Endothelial cell (in vitro differentiated cells): ENCODE data around the gene TEN1. TPM values are rescaled to one million over a fixed set of nuclear protein-coding genes. Genes with fewer than 3 reads are reported as not detected.

ENCODE experiments used
- DNase-seq: peaks from one replicate; pipeline ENCODE4 v3.0.0; 2021; ENCODE audit warnings: low spot score
- H3K27ac Mint-ChIP-seq: one replicate; pipeline ENCODE4 v1.8.0; 2021; ENCODE audit warnings: mixed read lengths, inconsistent platforms; ENCODE audit not compliant: unreplicated experiment
- H3K27me3 Mint-ChIP-seq: one replicate; pipeline ENCODE4 v1.8.0; 2021; ENCODE audit warnings: mild to moderate bottlenecking, moderate library complexity, mixed read lengths, inconsistent platforms; ENCODE audit not compliant: unreplicated experiment
- H3K36me3 Mint-ChIP-seq: one replicate; pipeline ENCODE4 v1.8.0; 2021; ENCODE audit warnings: mild to moderate bottlenecking, low read depth, mixed read lengths, inconsistent platforms; ENCODE audit not compliant: unreplicated experiment
- H3K4me1 Mint-ChIP-seq: one replicate; pipeline ENCODE4 v1.8.0; 2021; ENCODE audit warnings: mild to moderate bottlenecking, mixed read lengths, inconsistent platforms; ENCODE audit not compliant: unreplicated experiment
- H3K4me3 Mint-ChIP-seq: one replicate; pipeline ENCODE4 v1.8.0; 2021; ENCODE audit warnings: mild to moderate bottlenecking, mixed read lengths, inconsistent platforms; ENCODE audit not compliant: unreplicated experiment
- H3K9me3 Mint-ChIP-seq: one replicate; pipeline ENCODE4 v1.8.0; 2021; ENCODE audit warnings: mixed read lengths, inconsistent platforms; ENCODE audit not compliant: unreplicated experiment
- total RNA-seq: library from RNA; stranded (reverse); fragmentation: NEBNext Ultra II Directional; extraction: Animal tissue kit (Norgen Biotek cat#: 25700); gene quantifications from one replicate; pipeline ENCODE4 v1.2.1, GENCODE V29; 2021; ENCODE audit not compliant: unreplicated experiment
- TF ChIP-seq, protein P1 (sequence below): fragments of 200-600 bp; sonication (generic); IDR thresholded peaks from one replicate; pipeline ENCODE4 v1.5.0; 2021; ENCODE audit warnings: antibody characterized with exemption; ENCODE audit not compliant: unreplicated experiment

The TEN1 gene
- total RNA-seq, 1 donor from 2014 or later = 22.6 TPM

- Mint-ChIP-seq H3K4me1 (peaks cover 37% of the 10 kb centered on the region), H3K36me3 (peaks cover 6% of the 10 kb centered on the region), H3K27me3 (peaks cover 3% of the 10 kb centered on the region), H3K9me3 (no peaks in the 10 kb centered on the region), H3K4me3 (peak overlapping the region; percentile 29), H3K27ac (no peak overlapping the region)
- TF ChIP-seq, protein P1, sequence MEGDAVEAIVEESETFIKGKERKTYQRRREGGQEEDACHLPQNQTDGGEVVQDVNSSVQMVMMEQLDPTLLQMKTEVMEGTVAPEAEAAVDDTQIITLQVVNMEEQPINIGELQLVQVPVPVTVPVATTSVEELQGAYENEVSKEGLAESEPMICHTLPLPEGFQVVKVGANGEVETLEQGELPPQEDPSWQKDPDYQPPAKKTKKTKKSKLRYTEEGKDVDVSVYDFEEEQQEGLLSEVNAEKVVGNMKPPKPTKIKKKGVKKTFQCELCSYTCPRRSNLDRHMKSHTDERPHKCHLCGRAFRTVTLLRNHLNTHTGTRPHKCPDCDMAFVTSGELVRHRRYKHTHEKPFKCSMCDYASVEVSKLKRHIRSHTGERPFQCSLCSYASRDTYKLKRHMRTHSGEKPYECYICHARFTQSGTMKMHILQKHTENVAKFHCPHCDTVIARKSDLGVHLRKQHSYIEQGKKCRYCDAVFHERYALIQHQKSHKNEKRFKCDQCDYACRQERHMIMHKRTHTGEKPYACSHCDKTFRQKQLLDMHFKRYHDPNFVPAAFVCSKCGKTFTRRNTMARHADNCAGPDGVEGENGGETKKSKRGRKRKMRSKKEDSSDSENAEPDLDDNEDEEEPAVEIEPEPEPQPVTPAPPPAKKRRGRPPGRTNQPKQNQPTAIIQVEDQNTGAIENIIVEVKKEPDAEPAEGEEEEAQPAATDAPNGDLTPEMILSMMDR = no peak
- DNase-seq = no peak
Observed at GRCh38 chr17:75976175-75976848, 2.7 kb upstream of the TEN1 start.

DNA sequence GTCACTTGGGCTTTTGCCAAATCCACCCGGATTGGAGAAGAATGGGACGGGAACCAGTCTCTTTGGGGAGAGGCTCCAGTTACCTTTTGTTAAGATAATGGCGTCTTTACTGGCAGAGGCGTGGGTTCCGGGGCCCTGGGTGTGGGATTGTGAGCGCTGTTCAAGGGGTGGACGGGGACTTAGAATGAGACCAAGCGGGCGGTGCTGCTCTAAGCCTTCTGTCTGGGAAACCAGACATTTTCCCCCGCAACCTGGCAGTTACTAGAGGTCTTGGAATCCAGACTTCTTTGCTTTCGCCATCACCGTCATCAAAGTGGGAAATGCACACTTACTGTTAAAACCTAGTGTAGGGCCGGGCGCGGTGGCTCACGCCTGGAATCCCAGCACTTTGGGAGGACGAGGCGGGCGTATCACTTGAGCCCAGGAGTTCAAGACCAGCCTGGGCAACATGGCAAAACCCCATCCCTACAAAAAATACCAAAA lies 706 bp downstream of the TEN1 start:
- no peaks in the 10 kb centered on the region for H3K9me3 Mint-ChIP-seq
- peaks cover 1% of the 10 kb centered on the region for H3K27me3 Mint-ChIP-seq
- H3K4me3 Mint-ChIP-seq = peak overlapping the region; percentile 98
- H3K4me1 Mint-ChIP-seq = peaks cover 26% of the 10 kb centered on the region
- H3K27ac Mint-ChIP-seq = peak overlapping the region; percentile 100
- DNase-seq = no peak
- TF ChIP-seq, protein P1 = no peak
- no peaks in the 10 kb centered on the region for H3K36me3 Mint-ChIP-seq

DNA sequence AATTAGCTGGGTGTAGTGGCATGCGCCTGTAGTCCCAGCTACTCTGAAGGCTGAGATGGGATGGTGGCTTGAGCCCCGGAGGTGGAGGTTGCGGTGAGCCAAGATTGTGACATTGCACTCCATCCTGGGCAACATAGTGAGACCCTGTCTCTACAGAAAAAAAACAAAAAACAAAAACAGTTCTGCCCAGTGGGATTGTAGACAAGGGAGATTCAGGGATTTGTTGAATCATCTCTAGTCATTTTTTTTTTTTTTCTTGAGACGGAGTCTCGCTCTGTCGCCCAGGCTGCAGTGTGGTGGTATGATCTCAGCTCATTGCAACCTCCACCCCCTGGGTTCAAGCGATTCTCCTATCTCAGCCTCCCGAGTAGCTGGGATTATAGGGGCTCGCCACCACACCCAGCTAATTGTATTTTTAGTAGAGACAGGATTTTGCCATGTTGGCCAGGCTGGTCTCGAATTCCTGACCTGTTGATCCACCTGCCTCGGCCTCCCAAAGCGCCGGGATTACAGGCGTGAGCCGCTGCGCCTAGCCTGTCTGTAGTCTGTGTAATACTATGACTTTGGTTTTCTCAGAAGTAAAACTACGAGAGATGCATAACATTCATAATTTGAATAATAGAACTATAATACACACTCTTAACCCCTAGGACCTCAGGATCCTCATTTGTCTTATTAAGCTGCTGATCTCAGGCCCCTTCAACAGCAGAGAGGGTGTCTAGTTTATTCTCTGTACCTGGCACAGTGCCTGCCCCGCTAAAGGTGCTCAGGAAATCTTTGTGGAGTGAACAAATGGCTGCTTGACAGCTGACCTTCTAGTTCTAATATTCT lies 1.4 kb downstream of the TEN1 start:
- H3K27me3 Mint-ChIP-seq = peaks cover 1% of the 10 kb centered on the region
- H3K4me1 Mint-ChIP-seq = peaks cover 26% of the 10 kb centered on the region
- peak overlapping the region; percentile 98 for H3K4me3 Mint-ChIP-seq
- no peak for DNase-seq
- H3K27ac Mint-ChIP-seq = peak overlapping the region; percentile 100
- no peaks in the 10 kb centered on the region for H3K9me3 Mint-ChIP-seq
- TF ChIP-seq, protein P1 = no peak
- H3K36me3 Mint-ChIP-seq = no peaks in the 10 kb centered on the region

DNA sequence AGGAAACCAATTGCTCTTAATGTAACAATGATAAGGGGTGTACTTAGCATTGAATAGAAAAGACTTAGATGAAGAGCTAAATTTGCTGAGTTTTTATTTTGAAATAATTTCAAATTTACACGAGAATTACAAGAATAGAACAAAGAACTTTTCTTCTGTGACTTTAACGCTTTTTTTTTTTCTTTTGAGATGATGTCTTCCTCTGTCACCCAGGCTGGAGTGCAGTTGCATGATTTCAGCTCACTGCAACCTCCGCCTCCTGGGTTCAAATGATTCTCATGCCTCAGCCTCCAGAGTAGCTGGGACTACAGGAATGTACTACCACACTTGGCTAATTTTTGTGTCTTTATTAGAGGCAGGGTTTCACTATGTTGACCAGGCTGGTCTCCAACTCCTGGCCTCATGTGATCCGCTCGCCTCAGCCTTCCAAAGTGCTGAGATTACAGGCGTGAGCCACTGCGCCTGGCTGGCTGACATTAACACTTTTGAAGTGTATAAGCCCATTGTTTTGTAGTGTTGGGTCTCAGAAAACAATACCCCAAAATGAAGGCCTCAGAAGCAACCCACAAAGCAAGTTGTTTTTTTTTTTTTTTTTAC lies 2.1 kb downstream of the TEN1 start:
- H3K27ac Mint-ChIP-seq = peak overlapping the region; percentile 72
- no peaks in the 10 kb centered on the region for H3K9me3 Mint-ChIP-seq
- DNase-seq = no peak
- peaks cover 24% of the 10 kb centered on the region for H3K4me1 Mint-ChIP-seq
- H3K36me3 Mint-ChIP-seq = no peaks in the 10 kb centered on the region
- TF ChIP-seq, protein P1 = no peak
- peaks cover 1% of the 10 kb centered on the region for H3K27me3 Mint-ChIP-seq
- peak overlapping the region; percentile 67 for H3K4me3 Mint-ChIP-seq
